Tracheal epithelial cell (primary cell): ENCODE data around the gene CTDSPL. TPM values are rescaled to one million over a fixed set of nuclear protein-coding genes. Genes with fewer than 3 reads are reported as not detected.

Experiments used
- total RNA-seq: library from RNA; depleted of rRNA; stranded (reverse); fragments of >200 nt; gene quantifications from 2 replicates; pipeline ENCODE4 v1.2.1, GENCODE V29; 2014

Gene CTDSPL, protein sequence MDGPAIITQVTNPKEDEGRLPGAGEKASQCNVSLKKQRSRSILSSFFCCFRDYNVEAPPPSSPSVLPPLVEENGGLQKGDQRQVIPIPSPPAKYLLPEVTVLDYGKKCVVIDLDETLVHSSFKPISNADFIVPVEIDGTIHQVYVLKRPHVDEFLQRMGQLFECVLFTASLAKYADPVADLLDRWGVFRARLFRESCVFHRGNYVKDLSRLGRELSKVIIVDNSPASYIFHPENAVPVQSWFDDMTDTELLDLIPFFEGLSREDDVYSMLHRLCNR
- total RNA-seq = 61.4 and 162 TPM in 2 replicates

DNA sequence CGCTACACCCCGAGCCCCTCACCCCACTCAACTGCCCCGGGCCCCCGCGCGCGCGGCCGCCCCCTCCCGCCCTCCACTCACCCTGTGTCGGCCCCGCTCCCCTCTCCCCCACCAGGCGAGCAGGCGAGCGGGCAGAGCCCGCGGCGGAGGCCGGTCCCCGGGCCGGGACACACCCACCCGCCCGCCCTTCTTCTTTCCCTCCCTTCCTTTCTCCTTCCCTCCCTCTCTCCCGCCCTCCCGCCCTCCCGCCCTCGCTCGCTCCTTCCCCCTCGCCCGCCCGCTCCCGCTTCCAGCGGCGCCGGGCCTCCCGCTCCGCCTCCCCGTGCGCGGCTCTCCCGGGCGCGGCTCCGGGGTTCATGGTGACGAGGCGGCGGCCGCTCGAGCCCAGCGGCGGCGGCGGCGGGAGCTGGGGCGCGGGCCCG, at the start of gene CTDSPL:
TSS of gene CTDSPL (plus strand) at position 261 of the 422 bp plus-strand sequence. CDS start 320 bp downstream, outside the sequence.

DNA sequence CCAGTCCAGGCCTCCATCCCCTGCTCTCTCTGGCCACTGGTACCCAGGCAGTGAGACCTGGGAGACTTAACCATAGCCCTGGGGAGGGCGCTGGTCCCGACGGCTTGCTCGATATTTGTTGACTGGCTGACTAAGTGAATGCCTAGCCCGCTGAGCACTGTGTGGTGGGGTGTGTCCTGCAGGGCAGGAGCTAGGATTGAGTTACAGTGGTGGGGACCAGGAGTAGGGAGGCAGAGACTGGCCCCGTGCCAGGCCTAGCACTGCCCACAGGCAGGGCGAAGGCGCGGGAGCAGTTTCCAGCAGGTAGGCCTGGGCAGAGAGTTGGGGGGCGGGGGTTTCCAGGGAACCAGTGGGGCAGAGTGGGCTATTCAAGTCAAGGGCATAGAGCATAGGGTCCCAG, 128.8 kb downstream of the CTDSPL start, which contains the start of gene VILL:
TSS of gene VILL (plus strand) at position 260 of the 400 bp plus-strand sequence. CDS start 2,887 bp downstream, outside the sequence.

DNA sequence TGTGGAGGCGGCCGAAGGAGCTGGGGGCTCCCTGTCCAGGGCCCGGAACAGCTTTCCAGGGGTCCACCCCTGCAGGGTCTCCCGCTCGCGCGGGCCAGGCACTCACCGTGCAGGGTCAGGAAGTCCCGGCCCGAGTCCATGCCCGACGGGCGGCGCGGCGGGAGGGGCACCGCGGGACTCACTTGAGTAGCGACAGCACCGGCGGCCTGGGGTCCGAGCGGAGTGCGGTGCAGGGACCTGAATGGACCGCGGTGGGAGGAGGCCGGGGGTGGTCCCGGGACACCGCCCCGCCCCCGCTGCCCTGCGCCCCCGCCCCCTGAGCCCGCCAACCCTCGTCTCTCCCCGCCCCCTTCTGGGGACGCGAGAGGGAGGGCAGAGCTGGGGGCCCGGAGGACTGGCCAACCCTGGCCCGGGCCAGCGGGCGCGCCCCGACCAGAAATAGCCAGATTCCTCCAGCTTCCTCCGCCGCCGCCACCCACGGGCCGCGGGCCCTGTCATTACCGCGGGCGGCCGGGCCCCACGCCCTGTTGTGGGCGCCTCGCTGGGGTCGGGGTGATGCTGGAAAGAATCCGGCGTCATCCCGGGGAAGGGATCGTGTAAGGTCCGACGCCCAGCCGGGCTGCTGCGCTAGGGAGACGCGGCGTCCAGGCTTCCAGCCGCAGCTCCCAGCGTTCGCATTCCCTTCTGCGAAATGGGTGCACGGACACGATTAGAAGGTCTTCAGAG, 167.9 kb downstream of the CTDSPL start, which contains the start of gene PLCD1:
TSS of gene PLCD1 (minus strand) at position 243 of the 726 bp plus-strand sequence. CDS start at position 140, 103 bp downstream.

Other genes starting within 250 kb of the CTDSPL start
- gene VILL, start 128.9 kb downstream of the CTDSPL start, total RNA-seq = 25.5 and 213 TPM in 2 replicates
- gene PLCD1, start 167.8 kb downstream of the CTDSPL start, total RNA-seq = 40.7 and 52.3 TPM in 2 replicates
- not detected in 2 replicates for gene DLEC1, start 177.3 kb downstream of the CTDSPL start, total RNA-seq